VCaP (cell line): ENCODE data around the gene SPINK1.
"Not testable (repeated sequence)": the region's sequence is repeated elsewhere in the genome, so short reads cannot be mapped to it uniquely, and the experiment has no call there.

Source experiments
- H3K27ac ChIP-seq: fragments of 450-650 bp; 2 replicates; pipeline ENCODE4 v1.5.1; 2017
- TF ChIP-seq, protein P1 (sequence below): fragments of 450-650 bp; conservative IDR thresholded peaks from 2 replicates; pipeline ENCODE4 v1.5.1; 2017; ENCODE audit warnings: mild to moderate bottlenecking, moderate library complexity

The SPINK1 gene

DNA sequence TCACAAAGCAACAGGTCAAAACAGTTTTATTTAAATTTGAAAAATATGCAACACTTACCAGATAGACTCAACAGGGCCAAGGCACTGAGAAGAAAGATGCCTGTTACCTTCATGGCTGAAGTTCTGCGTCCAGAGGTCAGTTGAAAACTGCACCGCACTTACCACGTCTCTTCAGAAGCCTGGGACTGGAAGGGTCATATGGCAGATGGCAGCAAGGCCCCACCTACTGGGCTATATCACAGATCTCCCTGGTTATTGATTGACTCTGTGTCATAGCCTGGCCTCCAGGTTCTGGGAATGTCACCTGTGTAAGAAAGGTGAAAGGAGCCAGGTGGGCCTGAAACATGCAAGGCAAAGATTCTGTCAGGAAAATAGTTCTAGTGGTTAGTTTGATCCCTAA is at the start of gene SPINK1:
Gene SPINK1 (minus strand): TSS at position 207 of the 400 bp plus-strand sequence. CDS start 94 bp downstream, at position 113.
- TF ChIP-seq, protein P1, sequence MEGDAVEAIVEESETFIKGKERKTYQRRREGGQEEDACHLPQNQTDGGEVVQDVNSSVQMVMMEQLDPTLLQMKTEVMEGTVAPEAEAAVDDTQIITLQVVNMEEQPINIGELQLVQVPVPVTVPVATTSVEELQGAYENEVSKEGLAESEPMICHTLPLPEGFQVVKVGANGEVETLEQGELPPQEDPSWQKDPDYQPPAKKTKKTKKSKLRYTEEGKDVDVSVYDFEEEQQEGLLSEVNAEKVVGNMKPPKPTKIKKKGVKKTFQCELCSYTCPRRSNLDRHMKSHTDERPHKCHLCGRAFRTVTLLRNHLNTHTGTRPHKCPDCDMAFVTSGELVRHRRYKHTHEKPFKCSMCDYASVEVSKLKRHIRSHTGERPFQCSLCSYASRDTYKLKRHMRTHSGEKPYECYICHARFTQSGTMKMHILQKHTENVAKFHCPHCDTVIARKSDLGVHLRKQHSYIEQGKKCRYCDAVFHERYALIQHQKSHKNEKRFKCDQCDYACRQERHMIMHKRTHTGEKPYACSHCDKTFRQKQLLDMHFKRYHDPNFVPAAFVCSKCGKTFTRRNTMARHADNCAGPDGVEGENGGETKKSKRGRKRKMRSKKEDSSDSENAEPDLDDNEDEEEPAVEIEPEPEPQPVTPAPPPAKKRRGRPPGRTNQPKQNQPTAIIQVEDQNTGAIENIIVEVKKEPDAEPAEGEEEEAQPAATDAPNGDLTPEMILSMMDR = no peak

GRCh38 chr5:147880487-147880886 is 49.0 kb upstream of the SPINK1 start:
- TF ChIP-seq, protein P1 = no peak
- no peak overlapping the region for H3K27ac ChIP-seq

More for the DNA sequence above, at the start of gene SPINK1:
- H3K27ac ChIP-seq = peak within 1 kb of the TSS; percentile 18; the same call in 1 of the 2 replicates

GRCh38 chr5:147879784-147880183 is 48.3 kb upstream of the SPINK1 start:
- H3K27ac ChIP-seq = no peak overlapping the region
- TF ChIP-seq, protein P1 = no peak

- TF ChIP-seq, protein P1 = no peak
- no peak within 1 kb of the TSS for H3K27ac ChIP-seq
These were observed 46.7 kb upstream of the SPINK1 start, which contains the start of gene SCGB3A2 for GRCh38 chr5:147878066-147878759. Gene SCGB3A2 (plus strand): TSS chr5:147878711. CDS start chr5:147878804, 93 bp downstream.

DNA sequence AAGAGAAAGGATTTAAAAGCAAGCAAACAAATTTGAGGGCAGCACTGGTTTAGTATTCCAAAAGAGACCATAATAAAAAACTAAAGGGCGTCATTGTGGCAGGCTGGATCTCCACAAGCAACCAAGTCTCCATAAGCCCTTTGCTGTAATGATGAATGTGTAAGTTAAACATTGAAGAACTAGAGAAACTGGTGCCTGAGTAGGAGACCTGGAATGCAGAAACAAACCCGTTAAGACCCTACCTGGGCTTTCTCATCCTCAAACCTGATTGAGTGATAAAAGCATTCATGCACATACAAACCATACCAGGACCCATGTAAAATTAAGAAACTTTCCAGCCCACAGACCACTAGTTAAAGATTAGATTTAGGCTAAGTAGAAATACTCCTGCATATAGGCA is 45.2 kb upstream of the SPINK1 start:
- H3K27ac ChIP-seq = no peak overlapping the region
- TF ChIP-seq, protein P1 = no peak

- TF ChIP-seq, protein P1 = no peak
- no peak overlapping the region for H3K27ac ChIP-seq
These were observed 44.7 kb upstream of the SPINK1 start for GRCh38 chr5:147876141-147876540.

- TF ChIP-seq, protein P1 = no peak
- no peak overlapping the region for H3K27ac ChIP-seq
These were observed 43.5 kb upstream of the SPINK1 start for GRCh38 chr5:147874910-147875367.

DNA sequence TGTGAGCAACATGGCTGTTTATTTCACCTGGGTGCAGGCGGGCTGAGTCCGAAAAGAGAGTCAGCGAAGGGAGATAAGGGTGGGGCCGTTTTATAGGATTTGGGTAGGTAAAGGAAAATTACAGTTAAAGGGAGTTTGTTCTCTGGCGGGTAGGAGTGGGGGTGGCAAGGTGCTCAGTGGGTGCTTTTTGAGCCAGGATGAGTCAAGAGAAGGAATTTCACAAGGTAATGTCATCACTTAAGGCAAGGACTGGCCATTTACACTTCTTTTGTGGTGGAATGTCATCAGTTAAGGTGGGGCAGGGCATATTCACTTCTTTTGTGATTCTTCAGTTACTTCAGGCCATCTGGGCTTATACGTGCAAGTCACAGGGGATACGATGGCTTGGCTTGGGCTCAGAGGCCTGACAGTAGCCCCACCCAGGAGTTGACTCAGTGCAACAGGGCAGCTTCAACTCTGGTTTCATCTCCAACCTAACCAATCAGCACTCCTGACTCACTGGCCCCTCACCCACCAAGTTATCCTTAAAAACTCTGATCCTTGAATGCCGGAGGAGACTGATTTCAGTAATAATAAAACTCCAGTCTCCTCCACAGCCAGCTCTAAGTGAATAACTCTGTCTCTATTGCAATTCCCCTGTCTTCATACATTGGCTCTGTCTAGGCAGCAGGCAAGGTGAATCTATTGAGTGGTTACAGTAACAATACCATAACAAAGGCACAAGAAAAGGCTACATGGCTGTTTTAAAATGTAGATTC is 42.8 kb upstream of the SPINK1 start:
- H3K27ac ChIP-seq = not testable (repeated sequence)

- not testable (repeated sequence) for H3K27ac ChIP-seq
These were observed 41.4 kb upstream of the SPINK1 start for GRCh38 chr5:147872744-147873435.

GRCh38 chr5:147871980-147872549 is 40.6 kb upstream of the SPINK1 start:
- H3K27ac ChIP-seq = not testable (repeated sequence)
